GM18505 (cell line): ENCODE results near the gene CD101.

ENCODE experiments used
- ATAC-seq: cut with Tn5 transposase; IDR thresholded peaks from one replicate; pipeline ENCODE4 v1.9.1; 2021; ENCODE audit not compliant: unreplicated experiment
- POLR2A ChIP-seq: IDR thresholded peaks from 4 replicates; pipeline ENCODE4 v1.6.1; 2011; ENCODE audit warnings: borderline replicate concordance; ENCODE audit not compliant: insufficient read depth, insufficient read length; ENCODE audit errors: extremely low read depth

Gene CD101

GRCh38 chr1:117033772-117034171 lies 32.2 kb downstream of the CD101 start:
- no peak for TF ChIP-seq POLR2A
- ATAC-seq = no peak

- no peak for TF ChIP-seq POLR2A
- ATAC-seq = no peak
Measured at GRCh38 chr1:117034791-117035290, 33.3 kb downstream of the CD101 start.

GRCh38 chr1:117036018-117036461 lies 34.5 kb downstream of the CD101 start:
- ATAC-seq = no peak
- TF ChIP-seq POLR2A = no peak

- TF ChIP-seq POLR2A = no peak
- ATAC-seq = no peak
Measured at GRCh38 chr1:117037802-117038201, 36.2 kb downstream of the CD101 start.

GRCh38 chr1:117038236-117038635 lies 36.7 kb downstream of the CD101 start:
- no peak for TF ChIP-seq POLR2A
- ATAC-seq = no peak

- ATAC-seq = no peak
- no peak for TF ChIP-seq POLR2A
Measured at GRCh38 chr1:117044217-117044616, 42.7 kb downstream of the CD101 start.

GRCh38 chr1:117045644-117046043 lies 44.1 kb downstream of the CD101 start:
- TF ChIP-seq POLR2A = no peak
- ATAC-seq = no peak

- TF ChIP-seq POLR2A = no peak
- no peak for ATAC-seq
Measured at GRCh38 chr1:117046781-117047180, 45.2 kb downstream of the CD101 start.

- ATAC-seq = no peak
Measured at GRCh38 chr1:117047271-117047670, 45.7 kb downstream of the CD101 start.

GRCh38 chr1:117049857-117050256 lies 48.3 kb downstream of the CD101 start:
- TF ChIP-seq POLR2A = no peak
- no peak for ATAC-seq

More at GRCh38 chr1:117047271-117047670, 45.7 kb downstream of the CD101 start:
- no peak for TF ChIP-seq POLR2A

GRCh38 chr1:117051224-117052064 lies 49.9 kb downstream of the CD101 start:
- peak; percentile 61 for TF ChIP-seq POLR2A
- peak; percentile 70 for ATAC-seq

GRCh38 chr1:117054068-117054467 lies 52.5 kb downstream of the CD101 start:
- no peak for TF ChIP-seq POLR2A
- ATAC-seq = no peak

GRCh38 chr1:117058810-117059209 lies 57.2 kb downstream of the CD101 start:
- no peak for TF ChIP-seq POLR2A
- no peak for ATAC-seq

GRCh38 chr1:117059334-117059677 lies 57.7 kb downstream of the CD101 start:
- no peak for TF ChIP-seq POLR2A
- peak; percentile 28 for ATAC-seq
